Upper lobe of left lung (tissue), 6 donors: ENCODE data around the gene CCDC88B. TPM values are rescaled to one million over a fixed set of nuclear protein-coding genes. Genes with fewer than 3 reads are reported as not detected.

Source experiments
- ATAC-seq, 2 donors: fragments of 200-7000 bp; cut with Tn5 transposase; one replicate each; pipeline ENCODE4 v1.9.1; 2022; ENCODE audit warnings: mild to moderate bottlenecking in 2 of 2, moderate library complexity in 2 of 2; ENCODE audit not compliant: low FRiP score in 2 of 2
- DNase-seq, 2 donors: peaks; one replicate each; pipeline ENCODE4 v3.0.0-alpha.2; 2019 to 2020
- H3K27ac ChIP-seq, 4 donors: fragments of 200-600 bp; sonication (generic); one replicate each; pipeline ENCODE4 v1.5.1; 2016 to 2019
- H3K27me3 ChIP-seq, 4 donors: fragments of 200-600 bp; sonication (generic); one replicate each; pipeline ENCODE4 v1.5.1; 2017 to 2019
- H3K36me3 ChIP-seq, 4 donors: fragments of 200-600 bp; sonication (generic); one replicate each; pipeline ENCODE4 v1.5.1; 2016 to 2019
- H3K4me1 ChIP-seq, 4 donors: fragments of 200-600 bp; sonication (generic); one replicate each; pipeline ENCODE4 v1.5.1; 2018 to 2019
- H3K4me3 ChIP-seq, 4 donors: fragments of 200-600 bp; sonication (generic); one replicate each; pipeline ENCODE4 v1.5.1; 2017 to 2019; ENCODE audit warnings: mild to moderate bottlenecking in 2 of 4, moderate library complexity in 1 of 4
- H3K9me3 ChIP-seq, 4 donors: fragments of 200-600 bp; sonication (generic); one replicate each; pipeline ENCODE4 v1.5.1; 2018 to 2019
- CTCF ChIP-seq, 6 experiments: fragments of 450-650 bp in 4 of 6; fragments of 200-600 bp in 2 of 6; sonication (generic) in 2 of 6; IDR thresholded peaks; one replicate each; pipeline ENCODE4 v1.5.1; 2016 to 2019; ENCODE audit warnings: antibody characterized with exemption in 6 of 6
- EP300 ChIP-seq, 4 donors: sonication (generic); formaldehyde crosslinking; IDR thresholded peaks; one replicate each; pipeline ENCODE4 v1.5.1; 2017; ENCODE audit warnings: antibody characterized with exemption in 4 of 4, control low read depth in 2 of 4
- POLR2A ChIP-seq, 4 donors: fragments of 450-650 bp; IDR thresholded peaks; one replicate each; pipeline ENCODE4 v1.5.1; 2016 to 2017; ENCODE audit warnings: antibody characterized with exemption in 4 of 4, mild to moderate bottlenecking in 2 of 4
- POLR2AphosphoS5 ChIP-seq, 2 donors: sonication (generic); formaldehyde crosslinking; IDR thresholded peaks; one replicate each; pipeline ENCODE4 v1.5.1; 2017; ENCODE audit warnings: antibody characterized with exemption in 2 of 2
- WGBS, 2 donors: methylation state at CpG; one replicate each; pipeline ENCODE4 v1.1.5; 2017 to 2018; 5-methylcytosine and 5-hydroxymethylcytosine counted together
- total RNA-seq, 6 donors: library from RNA; depleted of rRNA in 4 of 6; stranded (reverse); fragments of >200 nt in 4 of 6; gene quantifications; one replicate each; pipeline versions ENCODE4 v1.1.0 to v1.2.1, GENCODE V29; 2016 to 2021
- donor health status: DM: no; HTN: no; CAD: no; lungs with moderate emphysema.
- donor health status: DM: no; HTN: yes; CAD: no; lungs with severe emphysema.

The CCDC88B gene
- total RNA-seq, 6 donors from 2014 or later, result 12.6 to 138 (median 37.2) TPM

- peak in 1 of 2 donors; percentile 67 for DNase-seq
- 93 to 96% methylated on average over 5 to 15 of the region's 18 CpGs for WGBS, 2 donors
- peaks cover 0 to 14% (median 2%) of the 10 kb centered on the region in 4 donors for H3K36me3 ChIP-seq
- no peaks in the 10 kb centered on the region for H3K9me3 ChIP-seq
- no peak overlapping the region for H3K4me3 ChIP-seq
- ATAC-seq, result no peak
- no peaks in the 10 kb centered on the region for H3K27me3 ChIP-seq
- peaks cover 7 to 13% (median 10%) of the 10 kb centered on the region in 4 donors for H3K4me1 ChIP-seq
- no peak overlapping the region for H3K27ac ChIP-seq
- TF ChIP-seq EP300 (IDR thresholded peaks at IDR 0.05), result no peak
These were observed 11.2 kb downstream of the CCDC88B start for GRCh38 chr11:64351136-64351631.

GRCh38 chr11:64352099-64352994 is 12.3 kb downstream of the CCDC88B start:
- H3K27me3 ChIP-seq, result no peaks in the 10 kb centered on the region
- H3K27ac ChIP-seq, result no peak overlapping the region
- no peaks in the 10 kb centered on the region for H3K9me3 ChIP-seq
- WGBS, 2 donors, result 91% methylated on average over 17 to 29 of the region's 33 CpGs
- peak in 1 of 2 donors; percentile 77 for DNase-seq
- no peak for ATAC-seq
- TF ChIP-seq CTCF (IDR thresholded peaks at IDR 0.05), result no peak
- TF ChIP-seq EP300 (IDR thresholded peaks at IDR 0.05), result no peak
- TF ChIP-seq POLR2A (IDR thresholded peaks at IDR 0.05), result no peak
- H3K36me3 ChIP-seq, result peaks cover 0 to 14% (median 2%) of the 10 kb centered on the region in 4 donors
- no peak overlapping the region for H3K4me3 ChIP-seq
- H3K4me1 ChIP-seq, result peaks cover 7 to 18% (median 10%) of the 10 kb centered on the region in 4 donors

GRCh38 chr11:64352995-64353714 is 13.2 kb downstream of the CCDC88B start:
- H3K27me3 ChIP-seq, result no peaks in the 10 kb centered on the region
- H3K27ac ChIP-seq, result no peak overlapping the region
- H3K4me1 ChIP-seq, result peaks cover 14 to 26% (median 18%) of the 10 kb centered on the region in 4 donors
- no peak for TF ChIP-seq CTCF (IDR thresholded peaks at IDR 0.05)
- TF ChIP-seq POLR2AphosphoS5 (IDR thresholded peaks at IDR 0.05), result no peak
- no peak for TF ChIP-seq EP300 (IDR thresholded peaks at IDR 0.05)
- TF ChIP-seq POLR2A (IDR thresholded peaks at IDR 0.05), result no peak
- WGBS, 2 donors, result 79 to 84% methylated on average over 13 to 33 of the region's 34 CpGs
- peak in 1 of 2 donors; percentile 75 for DNase-seq
- no peak for ATAC-seq
- no peaks in the 10 kb centered on the region for H3K9me3 ChIP-seq
- peaks cover 0 to 14% (median 2%) of the 10 kb centered on the region in 4 donors for H3K36me3 ChIP-seq
- H3K4me3 ChIP-seq, result no peak overlapping the region

GRCh38 chr11:64353715-64354506 is 13.9 kb downstream of the CCDC88B start:
- ATAC-seq (no peak), DNase-seq (peak in 1 of 2 donors; percentile 56)
- TF ChIP-seq CTCF (IDR thresholded peaks at IDR 0.05) (no peak), EP300 (IDR thresholded peaks at IDR 0.05) (no peak), POLR2AphosphoS5 (IDR thresholded peaks at IDR 0.05) (no peak), POLR2A (IDR thresholded peaks at IDR 0.05) (no peak)
- WGBS, 2 donors, result 80 to 86% methylated on average over 14 to 20 of the region's 20 CpGs
- H3K27ac ChIP-seq, result no peak overlapping the region
- peaks cover 0 to 14% (median 2%) of the 10 kb centered on the region in 4 donors for H3K36me3 ChIP-seq
- no peak overlapping the region for H3K4me3 ChIP-seq
- peaks cover 20 to 33% (median 24%) of the 10 kb centered on the region in 4 donors for H3K4me1 ChIP-seq
- no peaks in the 10 kb centered on the region for H3K27me3 ChIP-seq
- no peaks in the 10 kb centered on the region for H3K9me3 ChIP-seq
